ENCODE data around the gene CHRD.

Gene CHRD

DNA sequence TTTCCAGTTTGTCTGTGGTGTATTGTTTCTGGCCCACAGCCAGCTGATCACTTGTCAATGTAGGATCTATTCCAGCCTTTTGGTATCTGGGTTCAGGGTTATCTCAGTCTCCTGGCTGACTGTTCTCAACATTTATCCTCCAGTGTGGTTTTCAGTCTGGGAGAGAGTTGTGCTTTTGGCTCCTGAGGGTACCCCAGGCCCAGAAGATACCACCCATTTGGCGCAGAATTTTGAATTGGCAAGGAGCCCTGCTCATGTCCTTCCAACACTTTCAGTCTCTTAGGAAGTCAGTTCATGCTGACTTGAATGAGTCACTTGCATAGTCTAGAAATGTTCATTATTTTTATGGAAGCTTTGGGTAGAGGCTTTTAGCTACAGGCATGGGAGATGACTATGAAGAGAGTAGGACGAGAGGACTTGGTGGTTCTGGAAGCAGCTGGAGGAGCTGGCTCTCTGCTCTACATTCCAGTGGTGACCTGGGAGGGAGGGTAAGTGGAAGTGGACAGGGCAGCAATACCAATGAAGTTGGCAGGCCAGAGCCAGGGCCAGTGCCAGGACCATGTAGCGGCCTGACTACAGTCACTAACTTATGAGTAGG, 11.2 kb upstream of the CHRD start:
- no peaks in the 10 kb centered on the region for H3K9me3 ChIP-seq (ENCODE audit: control insufficient read depth, low read length)
- H3K27me3 ChIP-seq (ENCODE audit: control insufficient read depth, insufficient read depth, low read length), result peaks cover 4% of the 10 kb centered on the region
- H3K9ac ChIP-seq (ENCODE audit: low read length), result no peak overlapping the region
- H3K4me1 ChIP-seq (ENCODE audit: control insufficient read depth, insufficient read depth, low read length), result peaks cover 25% of the 10 kb centered on the region
- H3K36me3 ChIP-seq (ENCODE audit: control insufficient read depth, insufficient read depth, low read length), result peaks cover 6% of the 10 kb centered on the region
- H3K4me3 ChIP-seq (ENCODE audit: low read length), result no peak overlapping the region

DNA sequence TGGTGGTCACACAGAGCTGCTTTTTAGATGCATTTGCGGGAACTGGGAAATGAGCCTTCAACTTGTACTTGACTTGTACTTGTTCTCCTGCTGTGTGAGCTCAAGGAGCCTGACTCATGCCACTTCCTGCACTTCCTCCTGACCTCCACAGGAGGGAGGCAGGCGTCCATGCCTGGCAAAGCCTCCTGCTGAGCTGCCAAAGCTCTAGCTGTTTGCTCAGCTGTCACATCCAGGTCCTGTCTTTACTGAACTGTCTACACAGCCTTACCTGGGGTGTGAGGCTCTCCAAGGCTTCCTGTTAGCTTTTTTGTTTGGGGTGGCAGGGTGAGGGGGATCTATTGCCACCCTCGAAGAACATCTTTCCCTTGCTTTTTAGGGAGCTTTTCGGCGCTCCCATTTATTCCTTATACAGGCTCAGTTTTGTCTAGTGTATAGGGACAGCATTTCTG, 8.3 kb upstream of the CHRD start:
- H3K9me3 ChIP-seq (ENCODE audit: control insufficient read depth, low read length), result no peaks in the 10 kb centered on the region

DNA sequence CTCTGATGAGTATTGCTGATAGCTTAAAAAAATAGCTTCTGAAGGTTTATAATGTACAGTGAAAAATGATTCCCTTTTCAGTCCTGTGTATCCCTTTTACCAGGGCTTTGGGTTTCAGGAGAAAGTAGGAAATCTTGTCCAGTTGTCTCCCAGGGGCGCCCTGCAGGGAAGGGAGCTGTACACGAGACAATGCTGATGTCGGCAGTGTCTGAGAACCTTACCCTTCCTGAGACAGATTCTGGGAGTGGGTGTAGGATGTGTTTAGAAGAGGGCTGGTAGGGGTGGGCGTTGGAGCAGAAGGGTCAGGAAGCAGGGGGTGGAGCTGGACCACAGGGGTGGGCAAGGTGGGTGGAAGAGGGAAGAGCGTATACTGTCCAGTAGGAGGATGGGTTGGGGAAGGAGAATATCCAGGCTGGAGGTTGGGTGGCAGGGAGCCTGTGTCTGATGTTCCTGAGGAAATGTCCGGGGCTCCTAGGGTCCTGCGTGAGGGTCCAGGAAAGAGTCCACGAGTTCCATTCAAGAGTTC, 7.5 kb upstream of the CHRD start:
- H3K4me1 ChIP-seq (ENCODE audit: control insufficient read depth, insufficient read depth, low read length), result peaks cover 10% of the 10 kb centered on the region
- H3K36me3 ChIP-seq (ENCODE audit: control insufficient read depth, insufficient read depth, low read length), result peaks cover 6% of the 10 kb centered on the region
- no peak overlapping the region for H3K9ac ChIP-seq (ENCODE audit: low read length)
- no peaks in the 10 kb centered on the region for H3K9me3 ChIP-seq (ENCODE audit: control insufficient read depth, low read length)
- no peak overlapping the region for H3K4me3 ChIP-seq (ENCODE audit: low read length)
- H3K27me3 ChIP-seq (ENCODE audit: control insufficient read depth, insufficient read depth, low read length), result peaks cover 17% of the 10 kb centered on the region

More for the DNA sequence above, 8.3 kb upstream of the CHRD start:
- Histone ChIP-seq H3K4me3 (ENCODE audit: low read length) (no peak overlapping the region), H3K4me1 (ENCODE audit: control insufficient read depth, insufficient read depth, low read length) (peaks cover 13% of the 10 kb centered on the region), H3K27me3 (ENCODE audit: control insufficient read depth, insufficient read depth, low read length) (peaks cover 14% of the 10 kb centered on the region), H3K36me3 (ENCODE audit: control insufficient read depth, insufficient read depth, low read length) (peaks cover 6% of the 10 kb centered on the region), H3K9ac (ENCODE audit: low read length) (no peak overlapping the region)

DNA sequence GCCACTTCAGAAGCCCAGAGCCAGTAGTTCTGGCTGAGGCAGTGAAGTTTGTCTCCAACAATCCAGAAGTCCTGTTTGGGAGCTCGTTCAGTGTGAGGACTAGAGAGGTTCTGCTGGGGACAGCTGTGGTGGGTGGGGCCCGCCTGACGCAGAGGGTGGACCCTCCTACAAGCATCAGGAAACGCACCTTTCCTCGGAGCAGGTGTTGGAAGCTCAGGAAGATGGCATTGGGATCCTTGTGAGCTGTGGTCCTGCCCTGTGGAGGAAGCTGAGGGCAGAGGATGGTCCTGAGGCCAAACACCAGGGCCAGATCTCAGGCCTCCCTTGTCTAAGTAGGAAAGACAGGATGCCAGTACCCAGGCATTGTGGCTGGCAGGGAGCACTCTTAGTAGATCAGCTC, 6.9 kb upstream of the CHRD start:
- peaks cover 6% of the 10 kb centered on the region for H3K36me3 ChIP-seq (ENCODE audit: control insufficient read depth, insufficient read depth, low read length)
- peaks cover 15% of the 10 kb centered on the region for H3K4me1 ChIP-seq (ENCODE audit: control insufficient read depth, insufficient read depth, low read length)
- H3K4me3 ChIP-seq (ENCODE audit: low read length), result no peak overlapping the region
- H3K9ac ChIP-seq (ENCODE audit: low read length), result no peak overlapping the region
- H3K9me3 ChIP-seq (ENCODE audit: control insufficient read depth, low read length), result no peaks in the 10 kb centered on the region
- H3K27me3 ChIP-seq (ENCODE audit: control insufficient read depth, insufficient read depth, low read length), result peaks cover 23% of the 10 kb centered on the region

DNA sequence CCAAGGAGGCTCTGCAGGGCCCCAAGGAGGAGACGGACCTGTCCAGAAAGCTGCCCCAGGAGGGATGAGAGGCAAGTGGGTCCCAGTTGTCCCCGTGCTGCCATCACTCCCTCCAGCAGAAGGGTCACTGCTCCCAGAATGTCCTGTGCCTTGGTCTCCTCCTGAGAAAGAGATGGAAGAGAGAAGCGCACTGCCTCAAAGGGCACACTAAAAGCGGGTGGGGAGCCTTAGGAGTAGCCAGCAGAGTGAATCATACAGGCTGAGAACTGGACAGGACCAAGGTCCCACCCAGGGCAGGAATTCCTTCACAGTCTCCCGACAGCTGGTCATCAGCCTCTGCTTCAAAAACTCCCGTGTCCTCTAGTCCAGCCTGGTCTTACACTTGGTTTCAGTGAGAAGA, 6.4 kb upstream of the CHRD start:
- Histone ChIP-seq H3K9me3 (ENCODE audit: control insufficient read depth, low read length) (no peaks in the 10 kb centered on the region), H3K36me3 (ENCODE audit: control insufficient read depth, insufficient read depth, low read length) (peaks cover 6% of the 10 kb centered on the region), H3K4me3 (ENCODE audit: low read length) (no peak overlapping the region), H3K9ac (ENCODE audit: low read length) (no peak overlapping the region), H3K27me3 (ENCODE audit: control insufficient read depth, insufficient read depth, low read length) (peaks cover 28% of the 10 kb centered on the region), H3K4me1 (ENCODE audit: control insufficient read depth, insufficient read depth, low read length) (peaks cover 18% of the 10 kb centered on the region)

DNA sequence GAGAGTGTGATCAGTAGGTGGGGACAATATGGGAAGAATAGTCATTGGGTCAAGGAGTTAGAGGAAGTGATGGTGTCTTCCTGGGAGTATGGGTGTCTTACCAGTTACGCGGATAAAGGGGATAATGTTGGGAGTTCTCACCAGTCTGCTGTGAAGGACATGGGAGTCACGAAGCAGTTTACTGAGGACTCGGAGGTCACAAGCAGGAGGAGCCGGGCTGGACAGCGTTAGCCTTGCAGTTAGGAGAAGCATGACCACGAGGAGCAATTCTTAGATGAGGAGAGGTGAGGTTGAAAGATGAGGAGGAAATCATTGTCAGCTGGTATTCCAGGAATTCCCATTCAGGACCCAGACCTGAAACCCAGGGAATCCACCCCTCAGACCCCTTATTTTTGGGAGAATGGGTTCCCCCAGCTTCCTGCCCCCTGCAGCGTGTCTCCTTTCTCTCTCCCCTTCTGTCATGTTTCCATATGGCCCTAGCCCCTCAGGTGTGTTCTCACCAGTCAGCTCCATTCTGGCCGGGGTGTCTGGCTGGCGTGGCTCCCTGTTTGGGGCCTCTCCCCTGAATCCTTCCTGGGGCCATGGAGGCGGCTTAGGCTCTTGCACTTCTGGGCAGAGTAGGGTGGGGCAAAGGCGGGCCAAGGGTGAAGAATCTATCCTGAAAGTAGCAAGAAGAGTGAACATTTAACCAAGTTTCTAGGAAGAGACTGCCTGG, 4.0 kb upstream of the CHRD start:
- Histone ChIP-seq H3K9me3 (ENCODE audit: control insufficient read depth, low read length) (no peaks in the 10 kb centered on the region), H3K4me1 (ENCODE audit: control insufficient read depth, insufficient read depth, low read length) (peaks cover 26% of the 10 kb centered on the region), H3K9ac (ENCODE audit: low read length) (no peak overlapping the region), H3K4me3 (ENCODE audit: low read length) (no peak overlapping the region), H3K36me3 (ENCODE audit: control insufficient read depth, insufficient read depth, low read length) (no peaks in the 10 kb centered on the region), H3K27me3 (ENCODE audit: control insufficient read depth, insufficient read depth, low read length) (peaks cover 43% of the 10 kb centered on the region)

DNA sequence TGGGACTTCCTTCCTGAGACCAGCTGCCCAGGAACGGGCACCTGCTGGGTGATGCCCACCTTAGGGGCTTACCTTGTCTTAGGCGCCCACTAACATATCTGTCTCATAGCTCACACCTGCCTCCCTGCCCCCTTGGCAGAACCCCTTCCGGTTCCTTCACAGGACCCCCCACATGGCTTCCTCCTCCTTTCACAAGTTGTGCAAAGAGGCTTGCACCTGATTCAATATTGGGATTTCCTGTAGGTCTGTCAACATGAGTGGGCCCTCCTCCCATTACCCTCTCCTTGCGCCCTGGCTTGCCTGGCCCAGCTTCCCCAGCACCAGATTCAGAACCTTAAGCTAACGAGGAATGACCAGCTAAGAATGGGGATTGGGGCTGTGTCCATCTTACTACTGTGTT, 2.5 kb upstream of the CHRD start:
- no peaks in the 10 kb centered on the region for H3K36me3 ChIP-seq (ENCODE audit: control insufficient read depth, insufficient read depth, low read length)
- H3K4me3 ChIP-seq (ENCODE audit: low read length), result no peak overlapping the region
- H3K9ac ChIP-seq (ENCODE audit: low read length), result no peak overlapping the region
- no peaks in the 10 kb centered on the region for H3K9me3 ChIP-seq (ENCODE audit: control insufficient read depth, low read length)
- H3K4me1 ChIP-seq (ENCODE audit: control insufficient read depth, insufficient read depth, low read length), result peaks cover 24% of the 10 kb centered on the region
- peaks cover 57% of the 10 kb centered on the region for H3K27me3 ChIP-seq (ENCODE audit: control insufficient read depth, insufficient read depth, low read length)

DNA sequence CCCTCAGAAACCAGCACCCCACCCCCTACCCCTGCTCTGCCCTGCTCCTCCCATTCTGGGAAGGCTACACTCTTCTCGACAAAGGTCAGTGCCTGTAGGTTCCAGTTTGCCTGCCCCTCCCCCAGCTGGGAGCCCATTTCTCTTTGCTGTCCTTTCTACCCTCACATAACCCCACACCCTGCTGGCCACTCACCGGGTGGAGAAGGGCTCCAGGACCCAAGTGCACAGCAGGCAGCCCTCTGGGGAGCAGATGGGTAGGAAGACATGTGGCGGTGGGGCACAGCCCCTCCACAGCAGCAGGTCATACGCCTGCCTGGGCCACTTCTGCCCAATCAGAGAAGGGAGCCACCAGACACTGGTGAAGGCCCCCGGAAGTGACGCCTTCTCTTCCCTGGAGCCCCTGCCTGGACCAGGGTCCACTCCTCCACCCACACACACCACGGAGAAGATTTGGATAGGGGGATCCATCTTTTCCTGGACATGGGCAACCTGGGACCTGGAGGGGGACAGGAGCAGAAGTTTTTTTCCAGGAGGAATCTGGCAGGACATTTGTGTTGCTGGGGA, 1.9 kb upstream of the CHRD start, which contains the start of gene THPO:
TSS of gene THPO (minus strand) at position 326 of the 564 bp plus-strand sequence. CDS start 1,948 bp downstream, outside the sequence.
- Histone ChIP-seq H3K4me1 (ENCODE audit: control insufficient read depth, insufficient read depth, low read length) (peaks cover 24% of the 10 kb centered on the region), H3K27me3 (ENCODE audit: control insufficient read depth, insufficient read depth, low read length) (peaks cover 59% of the 10 kb centered on the region), H3K9me3 (ENCODE audit: control insufficient read depth, low read length) (no peaks in the 10 kb centered on the region), H3K36me3 (ENCODE audit: control insufficient read depth, insufficient read depth, low read length) (no peaks in the 10 kb centered on the region), H3K9ac (ENCODE audit: low read length) (no peak within 1 kb of the TSS), H3K4me3 (ENCODE audit: low read length) (no peak within 1 kb of the TSS)

DNA sequence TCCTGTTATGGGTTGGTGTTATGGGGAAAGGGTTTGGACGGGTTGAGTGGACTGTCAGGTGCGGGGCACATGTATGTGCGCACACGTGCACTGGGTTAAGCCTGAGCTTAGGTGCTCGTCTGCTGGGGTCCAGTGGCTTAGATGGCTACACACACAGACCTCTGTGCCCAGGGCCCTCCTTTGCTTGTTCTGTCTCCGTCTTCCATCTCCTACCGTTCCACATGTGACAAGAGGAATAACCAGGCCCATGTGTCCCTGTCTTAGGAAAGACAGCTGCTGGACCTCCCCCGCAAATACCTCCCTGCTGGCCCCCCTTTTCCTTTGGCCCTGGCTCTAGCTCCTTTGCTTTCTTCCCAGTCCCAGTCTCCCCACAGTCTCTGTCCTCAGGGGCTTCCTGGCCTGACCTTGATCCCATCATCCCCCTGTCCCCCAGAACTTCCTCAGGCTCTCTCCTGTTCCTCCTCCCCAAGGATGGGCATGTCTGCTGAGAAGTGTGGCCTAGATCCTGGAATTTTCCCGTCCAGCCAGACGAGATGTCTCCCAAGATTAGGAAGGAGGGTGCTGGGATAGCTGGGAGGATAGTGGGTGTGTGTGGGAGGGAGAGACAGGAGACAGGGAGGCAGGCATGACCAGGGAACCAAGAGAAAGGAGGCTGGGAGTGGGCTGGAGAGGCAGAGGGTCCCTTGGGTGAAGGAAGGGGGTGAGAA, 1.1 kb upstream of the CHRD start:
- Histone ChIP-seq H3K9me3 (ENCODE audit: control insufficient read depth, low read length) (no peaks in the 10 kb centered on the region), H3K4me3 (ENCODE audit: low read length) (no peak overlapping the region), H3K36me3 (ENCODE audit: control insufficient read depth, insufficient read depth, low read length) (no peaks in the 10 kb centered on the region), H3K4me1 (ENCODE audit: control insufficient read depth, insufficient read depth, low read length) (peaks cover 24% of the 10 kb centered on the region), H3K27me3 (ENCODE audit: control insufficient read depth, insufficient read depth, low read length) (peaks cover 59% of the 10 kb centered on the region), H3K9ac (ENCODE audit: low read length) (no peak overlapping the region)

DNA sequence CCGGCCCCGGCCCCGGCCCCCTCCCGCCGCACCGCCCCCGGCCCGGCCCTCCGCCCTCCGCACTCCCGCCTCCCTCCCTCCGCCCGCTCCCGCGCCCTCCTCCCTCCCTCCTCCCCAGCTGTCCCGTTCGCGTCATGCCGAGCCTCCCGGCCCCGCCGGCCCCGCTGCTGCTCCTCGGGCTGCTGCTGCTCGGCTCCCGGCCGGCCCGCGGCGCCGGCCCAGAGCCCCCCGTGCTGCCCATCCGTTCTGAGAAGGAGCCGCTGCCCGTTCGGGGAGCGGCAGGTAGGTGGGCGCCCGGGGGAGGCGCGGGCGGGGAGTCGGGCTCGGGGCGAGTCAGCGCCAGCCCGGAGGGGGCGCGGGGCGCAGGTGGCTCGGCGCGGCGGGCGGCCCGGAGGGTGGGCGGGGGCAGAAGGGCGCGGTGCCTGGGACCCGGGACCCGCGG, 352 bp downstream of the CHRD start:
- H3K9me3 ChIP-seq (ENCODE audit: control insufficient read depth, low read length), result no peaks in the 10 kb centered on the region
- peaks cover 24% of the 10 kb centered on the region for H3K4me1 ChIP-seq (ENCODE audit: control insufficient read depth, insufficient read depth, low read length)
- peaks cover 56% of the 10 kb centered on the region for H3K27me3 ChIP-seq (ENCODE audit: control insufficient read depth, insufficient read depth, low read length)
- H3K36me3 ChIP-seq (ENCODE audit: control insufficient read depth, insufficient read depth, low read length), result no peaks in the 10 kb centered on the region
- H3K9ac ChIP-seq (ENCODE audit: low read length), result no peak overlapping the region
- no peak overlapping the region for H3K4me3 ChIP-seq (ENCODE audit: low read length)

DNA sequence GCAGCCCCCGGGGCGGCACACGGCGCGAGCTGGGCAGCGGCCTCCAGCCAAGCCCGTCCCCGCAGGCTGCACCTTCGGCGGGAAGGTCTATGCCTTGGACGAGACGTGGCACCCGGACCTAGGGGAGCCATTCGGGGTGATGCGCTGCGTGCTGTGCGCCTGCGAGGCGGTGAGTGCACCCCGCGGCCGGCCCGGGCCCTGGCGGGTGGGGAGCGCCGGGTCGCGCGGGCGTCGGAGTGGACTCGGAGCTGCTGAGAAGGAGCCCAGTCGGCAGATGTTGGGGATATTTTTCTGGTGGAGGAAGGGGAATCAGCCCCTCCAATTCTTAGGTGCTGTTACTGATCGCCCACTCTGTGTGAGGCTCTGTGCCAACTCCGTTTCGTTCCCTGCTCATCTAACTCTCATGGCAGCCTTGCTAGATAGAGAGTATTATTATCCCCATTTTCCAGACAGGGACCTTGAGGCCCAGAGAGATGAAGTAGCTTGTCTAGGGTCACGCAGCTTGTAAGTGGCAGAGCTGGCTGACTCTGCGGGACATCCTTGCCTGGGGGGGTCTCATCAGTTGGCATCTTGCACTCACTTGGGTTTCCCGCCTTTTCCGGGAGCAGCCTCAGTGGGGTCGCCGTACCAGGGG, 890 bp downstream of the CHRD start:
- H3K4me3 ChIP-seq (ENCODE audit: low read length), result peak overlapping the region; percentile 2
- H3K9ac ChIP-seq (ENCODE audit: low read length), result peak overlapping the region; percentile 7
- H3K9me3 ChIP-seq (ENCODE audit: control insufficient read depth, low read length), result no peaks in the 10 kb centered on the region
- H3K36me3 ChIP-seq (ENCODE audit: control insufficient read depth, insufficient read depth, low read length), result no peaks in the 10 kb centered on the region
- peaks cover 55% of the 10 kb centered on the region for H3K27me3 ChIP-seq (ENCODE audit: control insufficient read depth, insufficient read depth, low read length)
- H3K4me1 ChIP-seq (ENCODE audit: control insufficient read depth, insufficient read depth, low read length), result peaks cover 24% of the 10 kb centered on the region
